HTERT RPE-1 (cell line): ENCODE results near the gene GPLD1.

Source experiments
- in situ Hi-C: fragments of 300-500 bp; cut with MboI; formaldehyde crosslinking; loops from 4 replicates; pipeline ENCODE4 v1.14.3; 2020; ENCODE audit warnings: low sequenced_read_pairs

The GPLD1 gene

GRCh38 chr6:24455061-24455460 is 34.3 kb downstream of the GPLD1 start:
- in situ Hi-C loops: no loop called here

- in situ Hi-C loops: no loop called here
Measured at GRCh38 chr6:24454452-24454851, 34.9 kb downstream of the GPLD1 start.

- in situ Hi-C loops: no loop called here
Measured at GRCh38 chr6:24453921-24454320, 35.5 kb downstream of the GPLD1 start.

- in situ Hi-C loops: no loop called here
Measured at GRCh38 chr6:24451581-24452388, 37.6 kb downstream of the GPLD1 start.

- in situ Hi-C loops: no loop called here
Measured at GRCh38 chr6:24448828-24449525, 40.4 kb downstream of the GPLD1 start.

- in situ Hi-C loops: no loop called here
Measured at GRCh38 chr6:24448396-24448795, 41.0 kb downstream of the GPLD1 start.

- in situ Hi-C loops: no loop called here
Measured at GRCh38 chr6:24446670-24447069, 42.7 kb downstream of the GPLD1 start.

- in situ Hi-C loops: no loop called here
Measured at GRCh38 chr6:24445704-24446103, 43.7 kb downstream of the GPLD1 start.

- in situ Hi-C loops: no loop called here
Measured at GRCh38 chr6:24444588-24444987, 44.8 kb downstream of the GPLD1 start.

GRCh38 chr6:24441599-24441904 is 47.8 kb downstream of the GPLD1 start:
- in situ Hi-C loops: no loop called here

GRCh38 chr6:24440897-24441598 is 48.3 kb downstream of the GPLD1 start:
- in situ Hi-C loops: no loop called here

GRCh38 chr6:24439858-24440539 is 49.4 kb downstream of the GPLD1 start:
- in situ Hi-C loops: no loop called here

GRCh38 chr6:24436979-24437378 is 52.4 kb downstream of the GPLD1 start:
- in situ Hi-C loops: no loop called here

- in situ Hi-C loops: no loop called here
Measured at GRCh38 chr6:24432611-24433010, 56.8 kb downstream of the GPLD1 start.

GRCh38 chr6:24431045-24431451 is 58.3 kb downstream of the GPLD1 start:
- in situ Hi-C loops: no loop called here

- in situ Hi-C loops: no loop called here
Measured at GRCh38 chr6:24430086-24430485, 59.3 kb downstream of the GPLD1 start.

GRCh38 chr6:24429146-24429545 is 60.2 kb downstream of the GPLD1 start:
- in situ Hi-C loops: no loop called here

GRCh38 chr6:24428615-24429014 is 60.8 kb downstream of the GPLD1 start:
- in situ Hi-C loops: no loop called here

GRCh38 chr6:24426729-24427446 is 62.5 kb downstream of the GPLD1 start:
- in situ Hi-C loops: no loop called here

- in situ Hi-C loops: no loop called here
Measured at GRCh38 chr6:24425091-24425490, 64.3 kb downstream of the GPLD1 start.

GRCh38 chr6:24419526-24419925 is 69.9 kb downstream of the GPLD1 start:
- in situ Hi-C loops: no loop called here
